Measurements from ENCODE around the gene PAPSS2. TPM values are rescaled to one million over a fixed set of nuclear protein-coding genes. Genes with fewer than 3 reads are reported as not detected.

Gene PAPSS2
- total and polyA plus RNA-seq, 12 donors = 55.0 to 775 (median 243) TPM

DNA sequence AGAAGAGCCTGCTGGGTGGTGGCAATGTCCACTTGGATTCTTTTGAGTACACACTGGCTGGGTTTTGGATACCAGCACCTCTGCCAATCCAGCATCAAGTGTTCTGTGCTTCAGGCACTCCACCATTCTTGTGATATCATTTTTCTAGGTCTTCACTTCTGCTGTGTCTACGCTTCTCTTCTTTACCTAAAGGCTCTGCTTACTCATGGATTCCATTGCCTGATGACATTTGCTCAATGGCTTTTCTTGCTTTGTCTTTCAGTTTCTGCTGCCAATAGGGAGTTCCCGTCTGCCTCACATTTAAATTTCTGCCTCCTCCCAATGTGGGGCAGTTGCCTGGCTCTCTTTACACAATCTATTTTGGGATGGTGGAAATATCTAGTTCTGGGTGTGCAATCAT is 12.7 kb upstream of the PAPSS2 start:
- Histone ChIP-seq H3K4me3 (no peak overlapping the region), H3K36me3 (replicated peaks in 1 of 2) (no peaks in the 10 kb centered on the region), H3K27me3 (no peaks in the 10 kb centered on the region), H3K4me1 (replicated peaks in 1 of 2) (peaks cover 0 to 5% of the 10 kb centered on the region in 2 donors), H3K9me3 (replicated peaks in 1 of 3) (no peaks in the 10 kb centered on the region), H3K27ac (no peak overlapping the region)
- intact Hi-C loops (cut with DNase I) = no loop called here
- WGBS, 4 donors = 69 to 93% (median 74%) methylated on average over 2 of the region's 2 CpGs
- TF ChIP-seq, protein P1, sequence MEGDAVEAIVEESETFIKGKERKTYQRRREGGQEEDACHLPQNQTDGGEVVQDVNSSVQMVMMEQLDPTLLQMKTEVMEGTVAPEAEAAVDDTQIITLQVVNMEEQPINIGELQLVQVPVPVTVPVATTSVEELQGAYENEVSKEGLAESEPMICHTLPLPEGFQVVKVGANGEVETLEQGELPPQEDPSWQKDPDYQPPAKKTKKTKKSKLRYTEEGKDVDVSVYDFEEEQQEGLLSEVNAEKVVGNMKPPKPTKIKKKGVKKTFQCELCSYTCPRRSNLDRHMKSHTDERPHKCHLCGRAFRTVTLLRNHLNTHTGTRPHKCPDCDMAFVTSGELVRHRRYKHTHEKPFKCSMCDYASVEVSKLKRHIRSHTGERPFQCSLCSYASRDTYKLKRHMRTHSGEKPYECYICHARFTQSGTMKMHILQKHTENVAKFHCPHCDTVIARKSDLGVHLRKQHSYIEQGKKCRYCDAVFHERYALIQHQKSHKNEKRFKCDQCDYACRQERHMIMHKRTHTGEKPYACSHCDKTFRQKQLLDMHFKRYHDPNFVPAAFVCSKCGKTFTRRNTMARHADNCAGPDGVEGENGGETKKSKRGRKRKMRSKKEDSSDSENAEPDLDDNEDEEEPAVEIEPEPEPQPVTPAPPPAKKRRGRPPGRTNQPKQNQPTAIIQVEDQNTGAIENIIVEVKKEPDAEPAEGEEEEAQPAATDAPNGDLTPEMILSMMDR (IDR thresholded peaks at IDR 0.05) = no peak
- no peak for TF ChIP-seq POLR2A (IDR thresholded peaks at IDR 0.05)
- DNase-seq = no peak

DNA sequence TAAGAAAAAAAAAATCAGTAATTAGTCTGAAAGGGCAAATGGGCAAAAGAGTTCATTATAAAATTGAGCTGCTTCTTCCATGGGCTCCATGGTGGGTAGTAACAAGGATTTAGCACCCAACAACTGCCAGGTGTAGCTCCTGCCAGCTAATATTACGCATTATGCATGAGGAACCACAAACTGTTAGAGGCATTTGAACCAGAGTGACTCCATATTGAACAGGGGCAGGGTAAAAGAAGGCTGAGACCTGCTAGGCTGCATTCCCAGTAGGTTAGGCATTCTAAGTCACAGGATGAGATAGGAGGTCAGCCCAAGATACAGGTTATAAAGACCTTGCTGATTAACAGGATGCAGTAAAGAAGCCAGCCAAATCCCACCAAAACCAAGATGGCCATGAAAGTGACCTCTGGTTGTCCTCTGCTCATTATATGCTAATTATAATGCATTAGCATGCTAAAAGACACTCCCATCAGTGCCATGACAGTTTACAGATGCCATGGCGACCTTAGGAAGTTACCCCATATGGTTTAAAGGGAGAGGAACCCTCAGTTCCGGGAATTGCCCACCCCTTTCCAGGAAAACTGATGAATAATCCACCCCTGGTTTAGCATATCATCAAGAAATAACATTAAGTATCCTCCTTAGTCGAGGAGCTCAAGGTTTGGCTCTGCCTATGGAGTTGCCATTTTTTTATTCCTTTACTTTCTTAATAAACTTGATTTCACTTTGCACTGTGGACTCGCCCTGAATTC is 8.7 kb upstream of the PAPSS2 start:
- H3K27me3 ChIP-seq = no peaks in the 10 kb centered on the region
- H3K27ac ChIP-seq = no peak overlapping the region
- no peak overlapping the region for H3K4me3 ChIP-seq
- H3K36me3 ChIP-seq (replicated peaks in 1 of 2) = no peaks in the 10 kb centered on the region
- DNase-seq = no peak
- no peaks in the 10 kb centered on the region for H3K9me3 ChIP-seq (replicated peaks in 1 of 3)
- WGBS, 4 donors = 83 to 96% (median 87%) methylated on average over 4 to 5 of the region's 5 CpGs
- intact Hi-C loops (cut with DNase I) = loop anchor here in 1 of 2 donors (10.0 kb wide), 1 partner anchor 116 kb away; no protein-coding TSS in a partner anchor
- no peaks in the 10 kb centered on the region for H3K4me1 ChIP-seq (replicated peaks in 1 of 2)
- TF ChIP-seq, protein P1 (IDR thresholded peaks at IDR 0.05) = no peak
- no peak for TF ChIP-seq POLR2A (IDR thresholded peaks at IDR 0.05)

DNA sequence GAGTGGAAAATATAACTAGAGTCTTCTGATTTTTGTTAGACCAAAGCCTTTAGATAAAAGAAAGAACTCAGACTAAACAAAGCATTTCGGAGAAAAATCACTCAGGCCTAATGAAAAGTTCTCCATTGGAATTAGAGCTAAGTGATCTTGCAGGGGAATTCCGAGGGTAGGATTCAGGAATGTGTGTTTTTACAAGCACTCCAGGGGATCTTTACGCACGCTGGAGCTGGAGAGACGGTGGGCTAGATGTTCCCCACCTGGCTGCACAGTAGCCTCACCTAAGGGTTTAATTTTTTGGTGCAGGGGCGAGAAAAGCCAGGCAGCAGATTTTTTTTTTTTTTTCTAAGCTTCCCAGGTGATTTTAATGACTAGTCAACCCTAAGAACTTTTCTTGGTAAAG is 7.9 kb upstream of the PAPSS2 start:
- no peak overlapping the region for H3K27ac ChIP-seq
- H3K4me3 ChIP-seq = no peak overlapping the region
- peaks cover 2% of the 10 kb centered on the region in 2 donors for H3K4me1 ChIP-seq (replicated peaks in 1 of 2)
- intact Hi-C loops (cut with DNase I) = loop anchor here in 1 of 2 donors (10.0 kb wide), 1 partner anchor 117 kb away; no protein-coding TSS in a partner anchor
- DNase-seq = no peak
- H3K9me3 ChIP-seq (replicated peaks in 1 of 3) = no peaks in the 10 kb centered on the region
- WGBS, 4 donors = 81 to 91% (median 85%) methylated on average over 6 of the region's 6 CpGs
- no peaks in the 10 kb centered on the region for H3K27me3 ChIP-seq
- no peaks in the 10 kb centered on the region for H3K36me3 ChIP-seq (replicated peaks in 1 of 2)
- TF ChIP-seq, protein P1 (IDR thresholded peaks at IDR 0.05) = no peak
- no peak for TF ChIP-seq POLR2A (IDR thresholded peaks at IDR 0.05)

DNA sequence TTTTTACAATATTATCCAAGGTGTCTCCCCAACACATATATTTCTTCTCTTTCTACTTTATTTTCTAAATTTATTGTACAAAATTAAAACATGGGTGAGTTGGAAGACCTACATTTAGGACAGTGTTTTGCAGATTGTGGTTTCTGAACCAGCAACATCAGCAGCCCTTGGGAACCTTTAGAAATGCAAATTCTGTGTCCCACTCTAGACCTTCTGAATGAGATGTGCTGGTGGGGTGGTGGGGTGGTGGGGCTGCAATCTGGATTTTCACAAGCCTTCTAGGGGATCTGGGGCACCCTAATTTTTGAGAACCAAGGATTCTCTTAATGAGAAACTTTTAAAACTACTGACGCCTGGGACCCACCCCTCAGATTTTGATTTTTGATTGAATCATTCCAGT is 7.4 kb upstream of the PAPSS2 start:
- intact Hi-C loops (cut with DNase I) = loop anchor here in 1 of 2 donors (10.0 kb wide), 1 partner anchor 117 kb away; no protein-coding TSS in a partner anchor
- Histone ChIP-seq H3K36me3 (replicated peaks in 1 of 2) (no peaks in the 10 kb centered on the region), H3K9me3 (replicated peaks in 1 of 3) (no peaks in the 10 kb centered on the region), H3K27me3 (no peaks in the 10 kb centered on the region), H3K4me3 (no peak overlapping the region), H3K4me1 (replicated peaks in 1 of 2) (peaks cover 6 to 7% of the 10 kb centered on the region in 2 donors), H3K27ac (no peak overlapping the region)
- 91 to 100% (median 93%) methylated on average over 1 of the region's 1 CpG for WGBS, 4 donors
- DNase-seq = no peak
- TF ChIP-seq, protein P1 (IDR thresholded peaks at IDR 0.05) = no peak
- TF ChIP-seq POLR2A (IDR thresholded peaks at IDR 0.05) = no peak
